Measurements from ENCODE around the gene KRT82.

KRT82 gene

DNA sequence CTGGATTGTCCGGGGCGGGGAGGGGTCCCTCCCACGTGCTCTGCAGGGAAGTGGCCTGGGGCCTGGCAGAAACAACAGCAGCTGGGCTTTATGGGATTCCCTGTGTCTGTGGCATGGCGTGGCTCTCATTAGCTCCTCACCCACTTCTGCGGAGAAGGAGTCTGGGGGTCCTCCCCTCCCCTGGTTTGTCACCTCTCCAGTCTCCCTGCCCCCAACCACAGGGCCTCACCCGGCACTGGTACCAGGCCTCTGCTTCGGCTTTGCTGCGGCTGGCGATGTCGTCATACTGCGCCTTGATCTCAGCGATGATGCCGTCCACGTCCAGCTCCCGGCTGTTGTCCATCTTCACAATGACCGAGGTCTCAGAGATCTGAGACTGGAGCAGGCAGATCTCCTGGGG, 6.4 kb downstream of the KRT82 start:
- H3K27me3 ChIP-seq (ENCODE audit: insufficient read depth, poor library complexity, severe bottlenecking), result no peaks in the 10 kb centered on the region
- no peaks in the 10 kb centered on the region for H3K4me1 ChIP-seq (ENCODE audit: insufficient read depth, poor library complexity, severe bottlenecking)
- H3K27ac ChIP-seq (ENCODE audit: poor library complexity, severe bottlenecking), result no peak overlapping the region
- no peaks in the 10 kb centered on the region for H3K36me3 ChIP-seq (ENCODE audit: low read depth)
- ATAC-seq (ENCODE audit: low read depth) (no peak), DNase-seq (ENCODE audit: low spot score) (no peak)
- H3K9me3 ChIP-seq (ENCODE audit: severe bottlenecking), result no peaks in the 10 kb centered on the region
- no peak overlapping the region for H3K4me3 ChIP-seq (ENCODE audit: severe bottlenecking)
- TF ChIP-seq, protein P1, sequence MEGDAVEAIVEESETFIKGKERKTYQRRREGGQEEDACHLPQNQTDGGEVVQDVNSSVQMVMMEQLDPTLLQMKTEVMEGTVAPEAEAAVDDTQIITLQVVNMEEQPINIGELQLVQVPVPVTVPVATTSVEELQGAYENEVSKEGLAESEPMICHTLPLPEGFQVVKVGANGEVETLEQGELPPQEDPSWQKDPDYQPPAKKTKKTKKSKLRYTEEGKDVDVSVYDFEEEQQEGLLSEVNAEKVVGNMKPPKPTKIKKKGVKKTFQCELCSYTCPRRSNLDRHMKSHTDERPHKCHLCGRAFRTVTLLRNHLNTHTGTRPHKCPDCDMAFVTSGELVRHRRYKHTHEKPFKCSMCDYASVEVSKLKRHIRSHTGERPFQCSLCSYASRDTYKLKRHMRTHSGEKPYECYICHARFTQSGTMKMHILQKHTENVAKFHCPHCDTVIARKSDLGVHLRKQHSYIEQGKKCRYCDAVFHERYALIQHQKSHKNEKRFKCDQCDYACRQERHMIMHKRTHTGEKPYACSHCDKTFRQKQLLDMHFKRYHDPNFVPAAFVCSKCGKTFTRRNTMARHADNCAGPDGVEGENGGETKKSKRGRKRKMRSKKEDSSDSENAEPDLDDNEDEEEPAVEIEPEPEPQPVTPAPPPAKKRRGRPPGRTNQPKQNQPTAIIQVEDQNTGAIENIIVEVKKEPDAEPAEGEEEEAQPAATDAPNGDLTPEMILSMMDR (IDR thresholded peaks at IDR 0.05; ENCODE audit: poor library complexity, severe bottlenecking), result no peak

DNA sequence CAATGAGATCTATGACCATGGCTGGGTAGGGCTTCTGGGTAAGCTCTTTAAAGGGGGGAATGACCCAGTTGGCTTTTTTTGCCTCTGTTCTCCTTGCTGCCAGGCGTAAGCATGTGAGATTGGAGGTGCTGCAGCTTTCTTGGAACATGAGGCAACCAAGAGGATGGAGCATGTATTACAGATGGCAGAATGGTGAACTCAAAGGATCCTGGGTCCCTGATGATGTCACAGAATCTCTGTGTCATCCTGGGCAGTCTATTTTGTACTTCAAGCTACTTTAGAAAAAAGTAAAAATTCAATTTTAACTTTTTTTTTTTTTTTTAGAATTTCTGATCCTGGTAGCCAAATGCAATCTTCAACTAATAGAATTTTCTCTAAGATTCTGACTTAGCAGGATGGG, 8.0 kb downstream of the KRT82 start:
- DNase-seq (ENCODE audit: low spot score) (no peak), ATAC-seq (ENCODE audit: low read depth) (no peak)
- H3K4me3 ChIP-seq (ENCODE audit: severe bottlenecking), result no peak overlapping the region
- H3K27ac ChIP-seq (ENCODE audit: poor library complexity, severe bottlenecking), result no peak overlapping the region
- TF ChIP-seq, protein P1 (IDR thresholded peaks at IDR 0.05; ENCODE audit: poor library complexity, severe bottlenecking), result no peak
- H3K27me3 ChIP-seq (ENCODE audit: insufficient read depth, poor library complexity, severe bottlenecking), result no peaks in the 10 kb centered on the region
- no peaks in the 10 kb centered on the region for H3K36me3 ChIP-seq (ENCODE audit: low read depth)
- no peaks in the 10 kb centered on the region for H3K4me1 ChIP-seq (ENCODE audit: insufficient read depth, poor library complexity, severe bottlenecking)
- no peaks in the 10 kb centered on the region for H3K9me3 ChIP-seq (ENCODE audit: severe bottlenecking)

DNA sequence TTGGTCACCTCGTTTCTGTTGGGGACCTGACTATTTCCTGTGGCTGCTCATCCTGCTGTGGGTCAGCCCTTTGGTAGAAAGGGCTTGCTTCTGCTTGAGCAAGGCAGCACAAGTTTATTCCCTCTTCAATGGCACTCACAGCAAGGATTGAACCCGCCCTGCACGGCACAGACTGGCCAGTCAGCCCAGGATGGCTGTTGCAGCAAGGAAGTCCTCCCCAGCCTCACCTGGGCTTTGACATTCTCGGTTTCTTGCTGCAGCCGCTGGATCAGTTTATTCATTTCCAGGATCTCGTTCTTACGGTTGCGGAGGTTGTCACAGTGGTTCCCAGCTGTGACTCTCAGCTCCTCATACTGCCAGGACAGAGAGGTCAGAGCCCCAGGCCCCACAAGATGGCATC, 9.5 kb downstream of the KRT82 start:
- ATAC-seq (ENCODE audit: low read depth) (no peak), DNase-seq (ENCODE audit: low spot score) (no peak)
- Histone ChIP-seq H3K4me1 (ENCODE audit: insufficient read depth, poor library complexity, severe bottlenecking) (peaks cover 12% of the 10 kb centered on the region), H3K27ac (ENCODE audit: poor library complexity, severe bottlenecking) (no peak overlapping the region), H3K4me3 (ENCODE audit: severe bottlenecking) (no peak overlapping the region), H3K27me3 (ENCODE audit: insufficient read depth, poor library complexity, severe bottlenecking) (no peaks in the 10 kb centered on the region), H3K36me3 (ENCODE audit: low read depth) (no peaks in the 10 kb centered on the region), H3K9me3 (ENCODE audit: severe bottlenecking) (no peaks in the 10 kb centered on the region)
- TF ChIP-seq, protein P1 (IDR thresholded peaks at IDR 0.05; ENCODE audit: poor library complexity, severe bottlenecking), result no peak

DNA sequence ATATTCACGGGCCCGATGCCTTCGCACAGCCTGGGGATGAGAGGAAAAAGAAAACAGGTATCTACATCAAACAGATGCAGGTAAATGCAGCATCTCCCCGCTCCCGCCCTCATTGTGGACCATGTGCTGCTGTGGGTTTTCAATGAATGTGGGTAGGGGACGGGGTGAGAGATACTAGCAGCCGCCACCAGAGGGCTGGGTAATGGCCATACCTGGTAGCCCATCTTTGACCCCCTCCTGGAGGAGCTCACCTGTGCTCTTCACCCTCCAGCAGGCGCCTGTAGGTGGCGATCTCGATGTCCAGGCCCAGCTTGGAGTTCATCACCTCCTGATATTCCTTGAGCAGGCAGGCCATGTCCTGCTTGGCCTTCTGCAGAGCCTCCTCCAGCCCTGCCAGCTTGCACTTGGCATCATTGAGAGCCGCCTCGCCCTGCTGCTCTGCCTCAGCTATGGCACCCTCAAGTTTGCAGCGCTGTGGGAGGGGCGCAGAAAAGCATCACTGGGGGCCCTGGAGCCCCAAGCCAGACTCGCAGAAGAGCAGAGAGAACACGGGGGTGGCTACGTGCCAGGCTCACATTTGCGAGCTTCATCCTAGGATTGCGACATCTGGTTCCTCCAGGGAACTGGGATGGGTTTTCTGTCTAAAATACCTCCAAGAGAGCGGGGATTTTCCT, 10.2 kb downstream of the KRT82 start:
- no peaks in the 10 kb centered on the region for H3K36me3 ChIP-seq (ENCODE audit: low read depth)
- H3K9me3 ChIP-seq (ENCODE audit: severe bottlenecking), result no peaks in the 10 kb centered on the region
- ATAC-seq (ENCODE audit: low read depth) (peak; percentile 57), DNase-seq (ENCODE audit: low spot score) (no peak)
- no peak overlapping the region for H3K27ac ChIP-seq (ENCODE audit: poor library complexity, severe bottlenecking)
- no peak overlapping the region for H3K4me3 ChIP-seq (ENCODE audit: severe bottlenecking)
- TF ChIP-seq, protein P1 (IDR thresholded peaks at IDR 0.05; ENCODE audit: poor library complexity, severe bottlenecking), result peak; percentile 58
- peaks cover 15% of the 10 kb centered on the region for H3K4me1 ChIP-seq (ENCODE audit: insufficient read depth, poor library complexity, severe bottlenecking)
- no peaks in the 10 kb centered on the region for H3K27me3 ChIP-seq (ENCODE audit: insufficient read depth, poor library complexity, severe bottlenecking)

DNA sequence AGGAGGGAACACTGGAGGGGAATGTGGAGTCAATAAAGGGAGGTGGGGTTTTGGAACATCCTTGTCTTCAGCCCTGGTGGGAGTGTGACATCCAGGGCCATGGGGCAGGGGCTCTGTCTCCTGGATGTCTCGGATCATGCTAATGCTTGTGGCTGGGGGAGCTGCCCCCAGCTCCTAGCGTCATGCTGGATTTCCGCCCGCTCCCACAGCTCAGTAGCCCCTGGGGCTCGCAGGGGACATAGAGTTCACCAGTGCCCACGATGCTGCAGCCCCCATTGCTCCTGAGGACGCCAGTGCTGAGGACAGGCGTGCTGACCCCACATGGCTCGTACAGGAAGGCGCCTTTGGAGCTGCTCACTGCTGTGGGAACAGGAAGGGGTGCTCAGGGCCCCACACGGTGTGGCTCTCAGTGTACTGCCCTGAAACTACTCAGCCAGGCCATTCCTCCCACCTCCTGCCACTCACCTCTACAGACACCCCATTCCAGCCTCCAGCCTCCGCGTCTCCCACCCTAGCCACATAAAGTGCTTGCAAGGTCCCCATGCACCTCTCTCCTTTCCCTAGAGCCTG, 11.2 kb downstream of the KRT82 start:
- ATAC-seq (ENCODE audit: low read depth), result no peak
- peaks cover 15% of the 10 kb centered on the region for H3K4me1 ChIP-seq (ENCODE audit: insufficient read depth, poor library complexity, severe bottlenecking)
- no peaks in the 10 kb centered on the region for H3K9me3 ChIP-seq (ENCODE audit: severe bottlenecking)
- no peak overlapping the region for H3K4me3 ChIP-seq (ENCODE audit: severe bottlenecking)
- no peaks in the 10 kb centered on the region for H3K36me3 ChIP-seq (ENCODE audit: low read depth)
- H3K27me3 ChIP-seq (ENCODE audit: insufficient read depth, poor library complexity, severe bottlenecking), result no peaks in the 10 kb centered on the region
- no peak overlapping the region for H3K27ac ChIP-seq (ENCODE audit: poor library complexity, severe bottlenecking)
- no peak for DNase-seq (ENCODE audit: low spot score)
- TF ChIP-seq, protein P1 (IDR thresholded peaks at IDR 0.05; ENCODE audit: poor library complexity, severe bottlenecking), result no peak

Measured in RWPE2 (cell line).